ENCODE results near the gene ULBP2.
"Not testable (repeated sequence)": the region's sequence is repeated elsewhere in the genome, so short reads cannot be mapped to it uniquely, and the experiment has no call there.

Gene ULBP2

GRCh38 chr6:149955654-149956317 is 14.0 kb downstream of the ULBP2 start:
- Mint-ChIP-seq H3K27me3 (ENCODE audit: low read depth) (peaks cover 86% of the 10 kb centered on the region), H3K4me1 (ENCODE audit: low read depth) (peaks cover 11% of the 10 kb centered on the region)
- H3K9me3 Mint-ChIP-seq; H3K4me3 Mint-ChIP-seq; DNase-seq (ENCODE audit: low spot score); H3K36me3 Mint-ChIP-seq (ENCODE audit: low read depth); H3K27ac Mint-ChIP-seq: not testable (repeated sequence)

DNA sequence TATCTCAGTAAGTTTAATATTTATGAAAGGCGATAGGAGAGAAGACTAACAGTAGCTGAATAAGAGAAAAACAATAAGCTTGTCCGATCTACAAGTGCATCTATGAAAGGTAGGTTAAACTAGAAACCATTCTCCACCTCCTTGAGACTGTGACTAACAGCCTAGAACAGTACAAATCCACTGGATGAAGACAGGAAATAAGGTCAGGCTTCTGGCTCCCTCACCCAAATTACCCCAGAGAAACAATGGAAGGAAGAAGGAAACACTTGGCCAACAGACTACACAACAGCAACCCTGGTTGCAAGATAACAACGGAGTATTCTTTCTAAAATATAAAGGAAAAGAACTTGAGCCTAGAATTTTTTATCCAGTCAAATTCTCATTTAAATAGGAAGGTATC is 16.3 kb downstream of the ULBP2 start:
- not testable (repeated sequence) for H3K36me3 Mint-ChIP-seq (ENCODE audit: low read depth); H3K4me3 Mint-ChIP-seq; H3K9me3 Mint-ChIP-seq; DNase-seq (ENCODE audit: low spot score); H3K27ac Mint-ChIP-seq
- Mint-ChIP-seq H3K27me3 (ENCODE audit: low read depth) (peaks cover 77% of the 10 kb centered on the region), H3K4me1 (ENCODE audit: low read depth) (peaks cover 16% of the 10 kb centered on the region)

- not testable (repeated sequence) for H3K36me3 Mint-ChIP-seq (ENCODE audit: low read depth); H3K4me3 Mint-ChIP-seq; H3K27ac Mint-ChIP-seq; H3K9me3 Mint-ChIP-seq; DNase-seq (ENCODE audit: low spot score)
- Mint-ChIP-seq H3K27me3 (ENCODE audit: low read depth) (peaks cover 83% of the 10 kb centered on the region), H3K4me1 (ENCODE audit: low read depth) (peaks cover 22% of the 10 kb centered on the region)
These were observed 18.0 kb downstream of the ULBP2 start for GRCh38 chr6:149959806-149960205.

DNA sequence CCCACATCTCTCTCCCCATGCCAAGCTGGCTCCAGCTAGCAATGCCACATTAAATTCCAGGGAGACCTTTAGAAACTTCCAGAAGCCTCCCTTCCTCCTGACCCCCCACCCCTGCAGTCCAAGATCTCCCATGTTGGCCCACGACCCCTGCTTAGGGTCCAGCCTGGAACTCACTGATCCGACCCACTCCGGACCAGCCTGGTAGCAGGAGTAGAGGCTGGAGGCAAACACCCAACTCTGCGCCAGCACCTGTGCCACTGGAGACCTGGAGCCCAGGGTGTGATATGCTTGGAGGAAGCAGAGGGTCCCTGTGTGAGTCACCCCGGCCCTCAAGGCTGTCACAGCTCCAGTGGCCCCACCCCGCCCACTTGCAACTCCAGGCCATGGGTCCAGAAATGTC is 18.7 kb downstream of the ULBP2 start:
- peaks cover 3% of the 10 kb centered on the region for H3K36me3 Mint-ChIP-seq (ENCODE audit: low read depth)
- H3K27me3 Mint-ChIP-seq (ENCODE audit: low read depth) = peaks cover 84% of the 10 kb centered on the region
- H3K4me3 Mint-ChIP-seq = no peak overlapping the region
- DNase-seq (ENCODE audit: low spot score) = no peak
- H3K9me3 Mint-ChIP-seq = no peaks in the 10 kb centered on the region
- H3K27ac Mint-ChIP-seq = no peak overlapping the region
- H3K4me1 Mint-ChIP-seq (ENCODE audit: low read depth) = peaks cover 22% of the 10 kb centered on the region

DNA sequence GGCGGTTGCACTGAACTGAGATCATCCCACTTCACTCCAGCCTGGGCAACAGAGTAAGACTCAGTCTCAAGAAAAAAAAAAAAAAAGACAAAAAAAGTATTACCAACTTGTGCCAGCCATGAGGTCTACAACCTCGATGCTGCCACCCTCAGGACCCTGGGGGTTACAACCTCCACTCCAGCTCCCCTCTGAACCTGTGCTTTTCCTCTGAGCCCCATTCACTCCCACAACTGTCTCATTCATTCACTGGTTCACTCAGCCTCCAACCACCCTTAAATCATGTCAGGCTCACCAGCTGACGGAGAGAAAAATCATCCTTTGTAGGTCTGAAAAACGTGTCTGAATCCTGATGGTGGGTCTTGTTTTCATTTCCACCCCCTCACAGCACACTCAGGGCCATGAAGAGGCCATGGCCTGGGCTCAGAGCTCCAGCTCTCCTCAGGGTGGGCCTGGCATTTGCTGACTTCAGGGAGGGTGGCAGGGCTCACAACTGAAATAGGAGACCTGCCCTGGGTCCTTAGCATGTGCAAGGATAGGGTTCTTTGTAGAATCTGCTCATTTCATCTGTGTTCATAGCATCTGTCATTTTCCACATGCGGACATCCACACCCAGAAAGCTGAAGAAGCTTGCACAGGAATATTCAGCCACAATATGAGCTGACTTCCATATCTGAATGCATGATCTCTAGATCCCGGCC is 20.1 kb downstream of the ULBP2 start:
- Mint-ChIP-seq H3K4me3 (no peak overlapping the region), H3K36me3 (ENCODE audit: low read depth) (peaks cover 3% of the 10 kb centered on the region), H3K27me3 (ENCODE audit: low read depth) (peaks cover 83% of the 10 kb centered on the region), H3K9me3 (no peaks in the 10 kb centered on the region), H3K4me1 (ENCODE audit: low read depth) (peaks cover 22% of the 10 kb centered on the region), H3K27ac (no peak overlapping the region)
- DNase-seq (ENCODE audit: low spot score) = no peak

DNA sequence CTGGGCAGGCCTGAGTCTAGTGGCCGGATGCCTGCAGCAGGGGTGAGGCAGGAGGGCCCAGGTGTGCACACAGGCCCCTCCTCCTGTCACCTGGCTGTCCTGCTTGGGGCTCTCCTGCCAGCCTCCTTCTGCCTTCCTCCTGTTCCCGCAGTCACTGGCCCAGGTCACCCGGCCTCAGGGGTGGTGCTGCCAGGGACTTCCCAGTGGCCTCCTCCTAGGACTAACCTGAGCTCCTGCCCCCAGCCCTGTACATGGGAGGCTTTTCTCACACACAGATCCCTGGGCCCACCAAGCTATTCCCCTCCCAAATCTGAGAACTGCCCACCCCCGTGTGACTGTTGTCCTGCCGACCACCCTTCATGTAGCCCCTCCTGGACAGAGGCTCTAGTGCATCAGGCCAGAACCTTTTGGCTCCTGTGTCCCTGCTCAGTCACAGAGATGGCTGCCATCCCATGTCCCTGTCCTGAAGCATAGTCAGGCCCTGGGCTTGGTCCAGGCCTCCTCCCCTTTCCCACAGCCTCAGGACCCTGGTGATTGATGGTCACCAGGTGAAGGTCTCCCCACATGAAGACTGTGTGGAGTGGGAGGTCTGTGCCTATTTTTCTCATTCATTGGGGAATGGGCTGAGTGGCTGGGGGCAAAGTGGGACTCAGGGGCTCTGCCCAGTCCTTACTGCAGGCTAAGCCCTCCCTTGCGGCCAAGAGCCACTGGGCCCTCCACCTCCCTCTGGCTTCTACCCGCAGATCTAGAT is 20.8 kb downstream of the ULBP2 start:
- H3K27ac Mint-ChIP-seq = peak overlapping the region; percentile 91
- no peak for DNase-seq (ENCODE audit: low spot score)

DNA sequence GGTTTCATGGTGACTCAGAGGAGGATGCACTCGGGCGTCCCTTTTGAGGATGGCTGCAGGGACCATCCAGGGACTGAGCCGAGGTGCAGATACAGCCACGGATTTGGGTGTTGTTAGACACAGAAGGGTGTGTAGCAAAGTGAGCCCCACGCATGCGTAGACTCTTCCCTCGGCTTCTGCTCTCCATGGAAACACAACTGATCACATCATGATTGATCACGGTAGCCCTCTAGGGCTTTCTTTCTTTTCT is 21.3 kb downstream of the ULBP2 start:
- Mint-ChIP-seq H3K9me3 (no peaks in the 10 kb centered on the region), H3K27ac (peak overlapping the region; percentile 91), H3K36me3 (ENCODE audit: low read depth) (peaks cover 3% of the 10 kb centered on the region), H3K4me3 (peak overlapping the region; percentile 93), H3K27me3 (ENCODE audit: low read depth) (peaks cover 85% of the 10 kb centered on the region), H3K4me1 (ENCODE audit: low read depth) (peaks cover 22% of the 10 kb centered on the region)
- no peak for DNase-seq (ENCODE audit: low spot score)

More for the DNA sequence above, 20.8 kb downstream of the ULBP2 start:
- Mint-ChIP-seq H3K4me3 (peak overlapping the region; percentile 93), H3K36me3 (ENCODE audit: low read depth) (peaks cover 3% of the 10 kb centered on the region), H3K4me1 (ENCODE audit: low read depth) (peaks cover 22% of the 10 kb centered on the region), H3K9me3 (no peaks in the 10 kb centered on the region), H3K27me3 (ENCODE audit: low read depth) (peaks cover 85% of the 10 kb centered on the region)

DNA sequence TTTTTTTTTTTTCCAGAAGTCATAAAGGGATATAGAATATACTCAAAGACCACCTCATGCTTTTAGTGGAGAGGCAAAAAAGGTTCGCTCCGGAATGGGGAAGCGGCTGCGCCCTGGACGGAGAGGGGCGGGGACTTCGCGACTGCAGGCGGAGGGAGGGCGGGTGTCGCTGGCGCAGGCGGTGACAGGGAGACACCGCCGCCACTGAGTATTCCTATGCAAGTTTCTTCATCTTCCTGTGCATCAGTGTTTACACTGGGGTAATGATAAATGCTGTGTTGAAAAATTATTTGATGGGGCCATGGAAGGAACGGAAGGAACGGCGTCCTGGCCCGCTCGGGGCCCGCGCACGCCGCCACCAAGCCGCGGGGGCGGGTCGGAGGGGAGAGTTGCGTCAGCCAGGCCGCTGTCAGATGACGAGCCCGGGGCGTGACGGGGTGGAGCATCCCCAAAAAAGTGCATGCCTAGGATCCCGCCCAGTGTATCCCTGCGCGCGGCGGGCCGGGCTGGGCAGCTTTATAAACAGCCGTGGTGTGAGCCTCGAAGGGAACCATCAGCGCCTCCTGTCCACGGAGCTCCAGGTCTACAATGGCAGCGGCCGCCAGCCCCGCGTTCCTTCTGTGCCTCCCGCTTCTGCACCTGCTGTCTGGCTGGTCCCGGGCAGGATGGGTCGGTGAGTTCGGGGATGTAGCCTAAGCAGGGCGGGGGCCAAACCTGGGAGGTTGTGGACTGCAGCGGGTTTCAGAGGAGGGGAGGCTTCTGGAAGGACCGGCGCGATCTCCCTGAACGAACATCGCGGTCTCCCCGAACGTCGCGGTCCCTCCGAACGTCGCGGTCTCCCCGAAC is 21.9 kb downstream of the ULBP2 start, which contains the start of gene ULBP1:
ULBP1 (plus strand) TSS at position 482 of the 846 bp plus-strand sequence; CDS start at position 589, 107 bp downstream.
- peak; percentile 83 for DNase-seq (ENCODE audit: low spot score)
- H3K4me1 Mint-ChIP-seq (ENCODE audit: low read depth) = peaks cover 22% of the 10 kb centered on the region
- peaks cover 82% of the 10 kb centered on the region for H3K27me3 Mint-ChIP-seq (ENCODE audit: low read depth)
- peak within 1 kb of the TSS; percentile 91 for H3K27ac Mint-ChIP-seq
- H3K36me3 Mint-ChIP-seq (ENCODE audit: low read depth) = peaks cover 3% of the 10 kb centered on the region
- peak within 1 kb of the TSS; percentile 93 for H3K4me3 Mint-ChIP-seq
- H3K9me3 Mint-ChIP-seq = no peaks in the 10 kb centered on the region

GRCh38 chr6:149964308-149965193 is 22.7 kb downstream of the ULBP2 start:
- H3K4me3 Mint-ChIP-seq = peak overlapping the region; percentile 93
- H3K27ac Mint-ChIP-seq = peak overlapping the region; percentile 91
- H3K27me3 Mint-ChIP-seq (ENCODE audit: low read depth) = peaks cover 82% of the 10 kb centered on the region
- H3K4me1 Mint-ChIP-seq (ENCODE audit: low read depth) = peaks cover 22% of the 10 kb centered on the region
- no peaks in the 10 kb centered on the region for H3K9me3 Mint-ChIP-seq
- no peak for DNase-seq (ENCODE audit: low spot score)
- peaks cover 3% of the 10 kb centered on the region for H3K36me3 Mint-ChIP-seq (ENCODE audit: low read depth)

DNA sequence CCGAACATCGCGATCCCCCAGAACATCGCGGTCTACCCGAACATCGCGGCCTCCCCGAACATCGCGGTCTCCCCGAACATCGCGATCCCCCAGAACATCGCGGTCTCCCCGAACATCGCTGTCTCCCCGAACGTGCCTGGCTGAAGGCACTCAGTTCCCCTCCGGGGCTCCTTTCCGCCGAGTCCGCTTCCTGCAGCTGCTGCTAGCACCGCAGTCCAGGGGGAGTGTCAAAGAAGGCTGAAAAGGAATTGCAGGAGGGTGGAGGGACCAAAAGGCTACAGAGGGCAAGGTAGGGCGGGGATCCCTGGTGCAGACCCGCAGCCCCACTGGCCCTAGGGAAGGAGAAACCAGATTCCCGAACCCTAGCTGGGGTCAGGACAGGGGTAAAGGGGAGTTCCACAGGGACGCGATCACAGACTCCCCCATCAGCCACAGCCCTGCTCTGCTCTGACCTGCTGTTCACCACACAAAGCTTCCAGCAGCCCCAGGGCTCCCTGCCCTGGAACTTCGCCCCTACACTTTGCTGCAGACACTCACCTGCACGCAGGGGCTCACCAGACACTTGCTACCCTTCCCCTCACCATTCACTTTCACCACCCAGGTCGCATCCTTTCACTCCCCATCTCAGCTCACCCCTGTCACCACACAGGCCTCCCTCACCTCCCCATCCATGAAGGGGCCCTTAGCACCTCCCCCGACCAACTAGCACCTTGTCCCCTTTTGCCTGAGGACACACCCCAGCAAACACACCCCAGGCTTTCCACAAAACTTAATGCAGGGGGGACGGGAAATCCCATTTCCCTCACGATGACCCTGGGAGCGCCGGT is 23.6 kb downstream of the ULBP2 start:
- Mint-ChIP-seq H3K36me3 (ENCODE audit: low read depth) (peaks cover 3% of the 10 kb centered on the region), H3K27me3 (ENCODE audit: low read depth) (peaks cover 82% of the 10 kb centered on the region), H3K27ac (peak overlapping the region; percentile 81), H3K4me1 (ENCODE audit: low read depth) (peaks cover 22% of the 10 kb centered on the region), H3K4me3 (peak overlapping the region; percentile 93), H3K9me3 (no peaks in the 10 kb centered on the region)
- no peak for DNase-seq (ENCODE audit: low spot score)

GRCh38 chr6:149966319-149966718 is 24.5 kb downstream of the ULBP2 start:
- DNase-seq (ENCODE audit: low spot score); H3K27ac Mint-ChIP-seq; H3K9me3 Mint-ChIP-seq; H3K36me3 Mint-ChIP-seq (ENCODE audit: low read depth): not testable (repeated sequence)
- Mint-ChIP-seq H3K4me3 (peak overlapping the region; percentile 93), H3K4me1 (ENCODE audit: low read depth) (peaks cover 22% of the 10 kb centered on the region), H3K27me3 (ENCODE audit: low read depth) (peaks cover 75% of the 10 kb centered on the region)

- Mint-ChIP-seq H3K4me3 (no peak overlapping the region), H3K4me1 (ENCODE audit: low read depth) (peaks cover 20% of the 10 kb centered on the region), H3K9me3 (no peaks in the 10 kb centered on the region), H3K36me3 (ENCODE audit: low read depth) (peaks cover 3% of the 10 kb centered on the region), H3K27me3 (ENCODE audit: low read depth) (peaks cover 73% of the 10 kb centered on the region), H3K27ac (no peak overlapping the region)
- no peak for DNase-seq (ENCODE audit: low spot score)
These were observed 25.8 kb downstream of the ULBP2 start for GRCh38 chr6:149967591-149967990.
